ENCODE data around the gene WNT7B.

DNA sequence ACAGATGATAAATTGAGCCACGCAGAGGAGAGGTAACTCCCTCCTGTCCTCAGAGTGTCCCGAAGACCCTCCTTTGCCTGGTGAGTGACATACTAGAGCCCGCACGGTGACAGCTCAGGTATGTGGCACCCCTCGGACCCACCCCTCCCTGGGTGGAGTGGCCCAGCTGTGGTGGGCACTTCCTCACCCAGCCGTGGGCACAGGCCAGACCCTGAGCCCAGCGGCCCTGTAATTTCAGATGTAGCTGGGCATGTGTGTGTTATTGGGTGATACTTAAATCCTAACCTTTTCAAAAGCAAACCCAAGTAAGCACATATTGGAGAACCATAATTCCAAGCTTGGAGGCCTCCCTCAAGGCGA lies 93.2 kb downstream of the WNT7B start:
- TF ChIP-seq, protein P1, sequence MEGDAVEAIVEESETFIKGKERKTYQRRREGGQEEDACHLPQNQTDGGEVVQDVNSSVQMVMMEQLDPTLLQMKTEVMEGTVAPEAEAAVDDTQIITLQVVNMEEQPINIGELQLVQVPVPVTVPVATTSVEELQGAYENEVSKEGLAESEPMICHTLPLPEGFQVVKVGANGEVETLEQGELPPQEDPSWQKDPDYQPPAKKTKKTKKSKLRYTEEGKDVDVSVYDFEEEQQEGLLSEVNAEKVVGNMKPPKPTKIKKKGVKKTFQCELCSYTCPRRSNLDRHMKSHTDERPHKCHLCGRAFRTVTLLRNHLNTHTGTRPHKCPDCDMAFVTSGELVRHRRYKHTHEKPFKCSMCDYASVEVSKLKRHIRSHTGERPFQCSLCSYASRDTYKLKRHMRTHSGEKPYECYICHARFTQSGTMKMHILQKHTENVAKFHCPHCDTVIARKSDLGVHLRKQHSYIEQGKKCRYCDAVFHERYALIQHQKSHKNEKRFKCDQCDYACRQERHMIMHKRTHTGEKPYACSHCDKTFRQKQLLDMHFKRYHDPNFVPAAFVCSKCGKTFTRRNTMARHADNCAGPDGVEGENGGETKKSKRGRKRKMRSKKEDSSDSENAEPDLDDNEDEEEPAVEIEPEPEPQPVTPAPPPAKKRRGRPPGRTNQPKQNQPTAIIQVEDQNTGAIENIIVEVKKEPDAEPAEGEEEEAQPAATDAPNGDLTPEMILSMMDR (IDR thresholded peaks at IDR 0.05 in 8 of 11, conservative IDR thresholded peaks at IDR 0.05 in 3 of 11), result no peak
- TF ChIP-seq POLR2A (IDR thresholded peaks at IDR 0.05) (no peak), POLR2AphosphoS5 (IDR thresholded peaks at IDR 0.05) (no peak)

All from spleen (tissue), 7 donors.